Mesenteric fat pad (tissue), 1 donor: ENCODE results near the gene RAB19. TPM values are rescaled to one million over a fixed set of nuclear protein-coding genes. Genes with fewer than 3 reads are reported as not detected.

ENCODE experiments used
- DNase-seq: peaks from one replicate; pipeline ENCODE4 v3.0.0-alpha.2; 2020; ENCODE audit warnings: low spot score
- total RNA-seq: library from RNA; stranded (reverse); fragmentation: NEBNext Ultra II Directional; extraction: Animal tissue kit (Norgen Biotek cat#: 25700); gene quantifications from one replicate; pipeline ENCODE4 v1.2.1, GENCODE V29; 2021
- donor health status: DM: yes; HTN: yes; CAD: no.

The RAB19 gene
- total RNA-seq, 1 donor from 2014 or later, result not detected

DNA sequence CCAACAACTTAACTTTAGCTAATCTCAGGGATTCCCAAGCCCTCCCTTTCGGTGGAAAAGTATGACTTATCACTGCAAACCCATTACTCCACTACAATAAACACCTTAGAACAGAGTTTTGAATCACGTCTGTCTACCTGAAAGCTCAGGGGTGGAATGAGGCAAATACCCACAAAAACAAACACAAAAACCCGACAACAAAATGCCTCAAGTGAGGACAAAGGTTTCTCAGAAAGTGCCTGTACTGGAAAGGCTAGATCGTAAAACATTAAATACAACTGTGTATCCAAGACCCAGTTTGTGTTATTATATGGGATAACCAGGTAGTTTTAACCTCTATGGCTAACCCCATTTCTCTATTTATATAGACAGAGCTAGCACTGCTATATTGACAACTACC lies 49.4 kb downstream of the RAB19 start:
- no peak for DNase-seq

DNA sequence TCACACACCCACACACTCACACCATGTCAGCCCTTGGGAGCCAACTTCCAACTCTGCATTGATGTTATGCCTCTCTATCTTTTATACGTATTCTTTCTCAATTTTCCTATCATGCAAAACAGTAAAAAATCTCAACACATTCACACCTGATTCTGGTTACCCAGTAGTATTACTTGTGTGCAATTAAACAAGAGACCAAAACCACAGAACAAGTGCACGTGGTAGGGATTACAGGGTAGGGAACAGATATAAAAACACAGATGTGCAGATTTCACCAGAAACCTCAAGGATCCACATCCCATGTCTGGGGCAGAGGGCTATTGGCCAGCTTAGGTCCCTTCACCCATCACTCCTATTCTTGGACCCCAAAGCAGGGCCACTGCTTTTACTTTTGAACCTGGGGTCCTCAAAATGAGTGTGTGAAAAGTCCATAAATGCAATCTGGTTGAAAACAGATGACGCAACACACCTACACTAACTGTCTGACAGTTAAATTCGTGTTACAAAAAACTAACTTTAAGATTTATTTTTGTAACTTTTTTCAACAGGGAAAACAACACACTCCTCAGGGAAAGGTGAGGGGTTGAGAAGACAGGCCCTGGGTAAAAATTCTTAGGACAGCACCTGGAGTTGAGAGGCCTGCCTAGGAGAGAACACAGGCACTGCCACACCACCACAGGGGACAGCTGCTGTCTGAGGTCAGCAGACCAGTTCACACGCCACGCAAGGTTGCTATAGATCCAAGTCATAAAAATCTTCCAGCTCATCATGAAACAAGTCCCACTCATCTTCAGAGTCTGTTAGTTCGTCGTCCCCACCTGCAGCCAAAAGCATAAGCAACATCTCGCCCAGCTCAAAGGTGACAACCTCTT lies 50.2 kb downstream of the RAB19 start:
- peak; percentile 51 for DNase-seq

DNA sequence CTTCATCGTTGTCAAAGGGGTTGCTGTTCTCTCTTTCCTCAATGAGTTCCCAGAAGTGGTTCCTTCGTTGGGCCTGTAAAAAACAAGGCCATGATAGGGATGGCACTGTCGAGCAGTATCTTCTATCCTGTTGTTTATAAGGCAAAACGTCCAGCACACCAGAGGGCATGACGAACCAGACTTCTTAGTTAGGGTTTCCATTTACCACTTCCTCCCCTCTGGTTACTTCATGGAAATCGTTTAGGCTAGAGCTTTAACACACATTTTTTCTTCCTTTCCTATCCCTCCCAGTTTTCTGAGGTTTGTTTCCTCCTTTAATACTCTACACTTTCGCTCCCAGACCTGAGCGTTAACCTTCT lies 50.8 kb downstream of the RAB19 start:
- DNase-seq, result no peak

DNA sequence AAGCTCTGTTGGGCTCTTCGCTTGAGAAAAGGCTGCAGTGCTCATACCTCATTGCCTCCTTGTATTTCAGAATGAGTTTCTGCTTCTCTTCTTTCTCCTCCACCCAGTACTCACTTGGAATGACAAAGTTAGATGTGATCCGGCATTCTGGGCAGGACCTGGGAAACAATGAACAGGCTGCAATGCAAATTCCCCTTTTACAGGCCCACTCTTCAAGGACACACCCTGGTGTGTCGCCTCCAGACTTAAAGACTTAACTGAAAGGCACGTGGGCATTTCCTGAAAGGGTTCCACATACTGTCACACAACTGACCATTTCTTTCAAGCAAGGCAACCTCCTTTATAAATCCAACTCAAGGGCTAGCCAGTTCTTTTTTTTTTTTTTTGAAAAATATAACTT lies 51.9 kb downstream of the RAB19 start:
- peak; percentile 5 for DNase-seq

DNA sequence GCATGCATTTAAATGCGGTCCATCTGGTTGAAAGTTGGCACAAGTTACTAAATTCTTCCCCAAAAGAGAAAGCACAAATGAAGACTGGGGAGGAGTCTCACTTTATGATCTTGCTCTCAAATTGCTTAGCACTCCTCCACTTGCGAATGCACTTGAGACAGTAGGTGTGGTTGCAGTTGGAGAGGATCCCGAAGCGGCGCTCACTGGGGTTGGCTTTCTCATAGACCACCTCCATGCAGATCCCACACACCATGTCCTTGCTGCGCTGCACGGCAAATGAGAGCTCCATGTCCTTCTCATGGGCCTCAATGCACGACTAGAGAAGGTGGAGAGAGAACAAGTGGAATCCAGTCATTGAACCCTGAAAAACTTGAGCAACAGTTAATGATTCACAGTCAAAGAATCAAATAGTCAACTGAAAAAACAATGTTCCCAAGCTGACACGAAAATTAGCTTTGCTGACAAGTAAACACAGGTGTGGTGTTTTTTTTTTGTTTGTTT lies 52.7 kb downstream of the RAB19 start:
- DNase-seq, result peak; percentile 22

DNA sequence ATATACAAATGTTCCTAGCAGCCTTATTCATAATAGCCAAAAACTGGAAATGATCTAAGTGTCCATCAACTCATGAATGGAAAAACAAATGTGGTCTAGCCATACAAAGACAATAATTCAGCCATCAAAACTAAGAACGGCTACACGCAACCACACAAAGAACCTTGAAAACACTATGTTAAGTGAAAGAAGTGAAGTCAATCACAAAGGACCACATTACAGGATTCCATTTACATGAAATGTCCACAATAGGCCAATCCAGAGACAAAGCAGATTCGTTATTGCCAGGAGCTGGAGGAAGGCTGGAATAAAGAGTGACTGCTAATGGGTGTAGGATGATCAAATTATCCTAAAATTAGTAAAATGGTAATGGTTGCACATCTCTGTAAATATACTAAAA lies 54.3 kb downstream of the RAB19 start:
- no peak for DNase-seq

DNA sequence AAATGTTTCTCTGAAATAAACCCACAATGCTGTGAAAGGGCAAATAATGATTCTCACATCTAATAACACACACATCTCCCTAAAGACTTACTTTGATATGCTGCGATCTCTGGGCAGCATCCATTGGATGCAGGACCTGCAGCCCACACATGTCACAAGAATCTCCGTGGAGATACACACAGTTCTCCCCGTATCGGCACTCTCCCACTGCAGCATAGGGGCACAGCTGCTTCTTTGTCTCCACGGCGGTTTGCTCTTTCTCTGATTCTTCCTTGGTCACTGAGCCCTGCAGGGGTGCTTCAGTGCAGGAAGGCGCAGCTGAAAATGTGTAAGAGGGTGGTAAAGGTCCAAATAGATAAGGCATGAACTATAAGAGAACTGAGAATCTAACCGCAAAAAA lies 55.1 kb downstream of the RAB19 start:
- DNase-seq, result peak; percentile 16

DNA sequence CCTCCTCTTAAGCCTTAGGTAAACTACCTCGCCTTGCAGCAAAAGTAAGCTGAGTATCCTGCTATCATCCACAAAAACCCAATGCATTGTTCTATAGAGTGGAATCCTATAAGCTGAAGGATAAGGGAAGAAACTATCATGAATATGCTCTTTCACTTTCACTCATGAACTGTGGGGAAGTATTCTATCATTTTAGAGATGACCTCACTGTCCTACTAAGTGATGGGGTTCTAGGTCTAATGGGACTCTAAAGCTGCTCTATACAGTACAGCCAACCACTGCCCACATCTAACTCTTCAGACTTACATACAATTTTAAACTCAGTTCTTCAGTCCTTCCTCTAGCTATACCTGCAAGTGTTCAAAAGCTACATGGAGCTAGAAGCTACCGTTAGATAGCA lies 59.3 kb downstream of the RAB19 start:
- DNase-seq, result no peak

DNA sequence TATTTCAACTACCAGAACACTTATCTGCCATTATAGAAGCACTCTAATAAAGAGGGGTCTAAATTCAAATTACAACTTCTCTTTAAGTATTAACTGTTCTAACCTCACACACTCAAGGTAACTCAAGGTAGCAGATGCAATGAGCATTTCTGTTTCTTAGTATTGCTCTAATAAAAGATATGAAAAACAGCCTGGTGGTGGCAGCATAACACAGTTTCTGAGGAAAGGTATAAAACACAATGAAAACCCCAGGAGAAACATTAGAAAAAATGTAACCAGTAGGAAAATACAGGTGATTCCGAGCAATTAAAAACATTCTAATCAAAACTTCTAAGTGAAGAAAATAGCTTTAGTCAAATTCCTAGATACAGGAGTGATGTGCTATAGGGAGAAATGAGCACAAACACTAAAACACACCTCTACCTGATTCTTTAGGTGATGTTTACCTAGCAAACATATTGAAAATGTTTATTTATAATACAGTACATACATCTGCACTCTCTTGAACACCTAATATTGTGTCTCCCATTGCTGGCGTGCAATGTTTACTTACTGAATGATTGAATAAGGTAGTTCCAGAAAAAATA lies 72.0 kb downstream of the RAB19 start:
- DNase-seq, result no peak

DNA sequence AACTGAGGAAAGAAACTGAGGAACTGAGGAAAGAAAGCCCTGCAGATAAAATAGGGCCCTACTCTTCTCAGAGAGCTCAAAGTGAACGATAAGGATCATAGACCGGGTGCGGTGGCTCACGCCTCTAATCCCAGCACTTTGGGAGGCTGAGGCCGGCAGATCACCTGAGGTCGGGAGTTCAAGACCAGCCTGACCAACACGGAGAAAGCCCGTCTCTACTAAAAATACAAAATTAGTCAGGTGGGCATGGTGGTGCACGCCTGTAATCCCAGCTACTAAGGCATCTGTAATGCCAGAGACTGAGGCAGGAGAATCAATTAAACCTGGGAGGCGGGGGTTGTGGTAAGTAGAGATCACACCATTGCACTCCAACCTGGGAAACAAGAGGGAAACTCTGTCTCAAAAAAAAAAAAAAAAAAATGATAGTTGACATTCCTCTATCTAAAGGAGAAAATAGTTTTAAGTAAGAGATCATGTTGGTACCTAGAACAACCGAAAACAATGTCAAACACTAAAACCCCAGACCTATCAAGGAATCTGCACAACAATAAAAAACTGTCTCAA lies 72.9 kb downstream of the RAB19 start:
- DNase-seq, result peak; percentile 20

Other genes starting within 250 kb of the RAB19 start
- 16.4 TPM for gene KDM7A, start 227.1 kb upstream of the RAB19 start, total RNA-seq
- 45.6 TPM for gene SLC37A3, start 5.5 kb upstream of the RAB19 start, total RNA-seq
- gene MKRN1, start 75.4 kb downstream of the RAB19 start, total RNA-seq, result 58.5 TPM
- gene DENND2A, start 236.8 kb downstream of the RAB19 start, total RNA-seq, result 24.6 TPM